Adrenal gland (tissue), 5 donors: ENCODE results near the gene CCN5.

Experiments
- CTCF ChIP-seq, 6 experiments: fragments of 450-650 bp in 4 of 6; fragments of 200-600 bp in 2 of 6; sonication (generic) in 1 of 6; IDR thresholded peaks; 1 replicate in 5 of 6; 2 replicates in 1 of 6; pipeline versions ENCODE4 v1.5.1 to v1.8.0; 2016 to 2021; ENCODE audit warnings: antibody characterized with exemption in 6 of 6, mild to moderate bottlenecking in 2 of 6, moderate library complexity in 1 of 6
- POLR2A ChIP-seq, 2 donors: fragments of 450-650 bp; IDR thresholded peaks; one replicate each; pipeline ENCODE4 v1.6.1; 2017; ENCODE audit warnings: antibody characterized with exemption in 2 of 2, mild to moderate bottlenecking in 2 of 2, moderate library complexity in 1 of 2
- donor health status: DM: no; HTN: no; CAD: no.

GRCh38 chr20:44702776-44703175, 12.4 kb upstream of the CCN5 start:
- TF ChIP-seq POLR2A (IDR thresholded peaks at IDR 0.05), result peak in 1 of 2 donors; percentile 30
- TF ChIP-seq CTCF (IDR thresholded peaks at IDR 0.05), result no peak
